A673 (cell line): ENCODE measurements around the gene PDS5A.
"Not testable (repeated sequence)": the region's sequence is repeated elsewhere in the genome, so short reads cannot be mapped to it uniquely, and the experiment has no call there.

Source experiments
- CTCF ChIP-seq: fragments of 300-800, 200-600 bp; sonication (generic); conservative IDR thresholded peaks from 2 replicates; pipeline ENCODE4 v1.5.1; 2017; ENCODE audit warnings: low read depth, mild to moderate bottlenecking, antibody characterized with exemption, low read length, moderate library complexity, mixed read lengths
- EZH2 ChIP-seq: fragments of 200-600 bp; sonication (generic); IDR thresholded peaks from 2 replicates; pipeline ENCODE4 v1.6.1; 2017; ENCODE audit warnings: borderline replicate concordance, low read depth, mild to moderate bottlenecking, mixed read lengths, antibody characterized with exemption, low read length; ENCODE audit not compliant: poor library complexity, severe bottlenecking

GRCh38 chr4:39944245-39944644, 33.5 kb downstream of the PDS5A start:
- not testable (repeated sequence) for TF ChIP-seq CTCF, EZH2
